Caki2 (cell line): Measurements from ENCODE around the gene ABCD4. TPM values are rescaled to one million over a fixed set of nuclear protein-coding genes. Genes with fewer than 3 reads are reported as not detected.

ENCODE experiments used
- DNase-seq: peaks from one replicate; pipeline ENCODE4 v3.0.0-alpha.2; 2015; ENCODE audit warnings: low read depth
- in situ Hi-C: cut with HindIII; loops from 2 replicates; pipeline ENCODE4 v1.10.0; 2016; ENCODE audit warnings: low sequenced_read_pairs, low pct_unique_long_range_greater_than_20kb, mixed read lengths
- total RNA-seq: library from RNA; depleted of rRNA; stranded (reverse); fragments of >200 nt; shearing (Covaris generic); gene quantifications from 2 replicates; pipeline ENCODE4 v1.2.3, GENCODE V29; 2014; ENCODE audit warnings: low replicate concordance; rRNA removed

The ABCD4 gene
- total RNA-seq, 1 experiment from 2014 or later, result 31.2 TPM

DNA sequence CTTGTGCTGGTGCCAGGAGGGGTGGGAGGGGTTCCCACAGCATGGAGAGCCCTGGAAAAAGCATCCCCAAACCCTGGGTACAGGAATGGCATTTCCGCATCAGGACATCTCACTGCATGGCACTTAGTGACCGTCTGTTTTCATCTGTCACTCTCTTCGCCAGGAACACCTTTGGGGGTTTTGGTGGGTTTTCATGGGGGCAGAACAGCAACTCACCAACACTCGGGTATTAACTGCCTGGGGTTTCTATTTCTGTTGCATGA, 60.0 kb downstream of the ABCD4 start:
- DNase-seq, result no peak
- in situ Hi-C loops, result no loop called here

DNA sequence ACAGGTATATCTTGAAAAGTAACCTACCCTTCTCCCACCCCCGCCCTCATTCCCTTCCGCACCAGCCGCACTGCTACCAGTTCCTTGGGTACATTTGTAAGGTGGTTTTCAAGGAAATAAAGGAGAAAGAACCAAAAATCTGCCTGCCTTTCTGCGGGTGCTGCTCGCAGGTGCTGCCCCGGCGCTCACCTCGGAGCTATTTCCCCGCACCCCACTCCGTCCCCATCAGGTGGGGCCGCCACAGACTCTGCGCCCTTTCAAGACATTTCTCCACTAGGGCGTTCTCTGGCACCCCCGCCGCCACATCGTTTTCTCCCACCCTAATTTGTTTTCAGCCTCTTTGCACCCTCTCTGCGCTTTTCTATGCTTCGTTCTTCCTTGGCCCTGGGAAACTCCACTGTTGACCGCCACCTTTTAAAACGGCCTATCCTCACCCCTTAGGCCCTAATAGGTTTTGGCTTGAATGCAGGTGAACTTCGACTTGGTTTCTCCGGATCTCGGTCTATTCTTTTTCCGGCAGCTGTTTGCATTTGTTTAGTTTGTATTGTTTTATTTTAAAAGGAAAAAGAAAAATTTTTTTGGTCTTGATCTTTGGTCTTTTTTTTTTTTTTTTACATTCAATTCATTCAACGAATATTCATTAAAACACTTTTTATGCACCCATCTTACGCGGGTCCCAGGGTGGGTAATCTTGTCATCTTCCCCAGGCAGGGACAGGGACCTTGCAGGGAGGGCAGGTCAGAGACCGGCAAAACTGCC, 60.5 kb downstream of the ABCD4 start:
- no peak for DNase-seq
- in situ Hi-C loops, result no loop called here

DNA sequence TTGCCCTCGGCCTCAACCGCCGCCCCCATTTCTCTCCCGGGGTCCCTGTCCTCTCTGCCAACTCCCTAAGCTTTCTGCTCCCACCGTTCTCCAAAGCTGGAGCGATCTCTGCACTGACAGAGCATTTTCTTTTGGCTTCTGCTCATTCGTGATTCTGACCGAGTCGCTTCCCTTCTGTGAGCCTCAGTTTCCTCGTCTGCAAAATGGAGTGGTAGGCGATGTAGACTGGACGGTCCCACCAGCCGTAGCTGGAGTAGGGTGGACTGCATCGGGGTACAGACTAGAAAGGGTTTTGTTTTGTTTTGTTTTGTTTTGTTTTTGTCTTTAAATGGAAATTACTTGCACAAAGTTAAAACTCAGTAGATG, 61.1 kb downstream of the ABCD4 start:
- DNase-seq, result no peak

DNA sequence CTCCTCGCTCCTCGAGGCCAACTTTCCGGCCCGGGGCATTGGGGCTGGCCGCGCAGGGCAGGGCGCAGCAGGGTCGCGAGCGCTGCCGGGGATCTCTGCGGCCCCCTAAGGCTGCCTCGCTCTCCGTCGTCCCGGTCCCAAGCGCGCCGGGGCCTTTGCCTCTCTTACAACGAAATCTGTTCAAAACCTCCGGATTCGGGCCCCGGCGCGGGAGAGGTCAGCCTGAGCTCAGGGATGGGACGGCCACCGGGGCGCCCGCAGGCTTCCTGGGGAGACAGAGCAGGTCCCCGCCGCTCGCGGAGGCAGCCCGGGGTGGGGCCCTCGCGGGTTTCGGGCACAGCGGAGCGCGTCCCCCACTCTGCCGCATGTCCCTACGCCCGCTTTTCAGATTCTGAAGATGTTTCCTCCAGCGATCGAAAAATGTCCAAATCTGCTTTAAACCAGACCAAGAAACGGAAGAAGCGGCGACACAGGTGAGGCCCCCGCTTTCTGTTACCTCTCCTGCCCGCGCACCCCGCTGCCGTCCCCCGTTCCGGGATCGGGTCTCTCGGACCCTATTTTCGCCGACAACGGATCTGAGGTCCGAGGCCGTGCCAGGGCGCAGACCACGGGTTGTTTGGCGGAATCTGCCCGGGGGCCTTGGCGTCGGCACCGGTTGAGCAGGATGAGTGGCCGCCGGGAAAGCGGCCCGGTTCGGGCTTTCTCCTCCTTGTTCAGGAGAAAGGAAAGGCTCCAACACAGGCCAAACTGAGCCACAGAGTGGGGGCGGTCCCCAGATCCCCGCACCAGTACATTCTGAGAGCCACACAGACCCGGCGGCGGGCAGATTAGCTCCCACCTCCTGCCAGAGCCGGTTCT, 61.7 kb downstream of the ABCD4 start:
- in situ Hi-C loops, result no loop called here
- DNase-seq, result no peak

More for the DNA sequence above, 61.1 kb downstream of the ABCD4 start:
- in situ Hi-C loops, result no loop called here

DNA sequence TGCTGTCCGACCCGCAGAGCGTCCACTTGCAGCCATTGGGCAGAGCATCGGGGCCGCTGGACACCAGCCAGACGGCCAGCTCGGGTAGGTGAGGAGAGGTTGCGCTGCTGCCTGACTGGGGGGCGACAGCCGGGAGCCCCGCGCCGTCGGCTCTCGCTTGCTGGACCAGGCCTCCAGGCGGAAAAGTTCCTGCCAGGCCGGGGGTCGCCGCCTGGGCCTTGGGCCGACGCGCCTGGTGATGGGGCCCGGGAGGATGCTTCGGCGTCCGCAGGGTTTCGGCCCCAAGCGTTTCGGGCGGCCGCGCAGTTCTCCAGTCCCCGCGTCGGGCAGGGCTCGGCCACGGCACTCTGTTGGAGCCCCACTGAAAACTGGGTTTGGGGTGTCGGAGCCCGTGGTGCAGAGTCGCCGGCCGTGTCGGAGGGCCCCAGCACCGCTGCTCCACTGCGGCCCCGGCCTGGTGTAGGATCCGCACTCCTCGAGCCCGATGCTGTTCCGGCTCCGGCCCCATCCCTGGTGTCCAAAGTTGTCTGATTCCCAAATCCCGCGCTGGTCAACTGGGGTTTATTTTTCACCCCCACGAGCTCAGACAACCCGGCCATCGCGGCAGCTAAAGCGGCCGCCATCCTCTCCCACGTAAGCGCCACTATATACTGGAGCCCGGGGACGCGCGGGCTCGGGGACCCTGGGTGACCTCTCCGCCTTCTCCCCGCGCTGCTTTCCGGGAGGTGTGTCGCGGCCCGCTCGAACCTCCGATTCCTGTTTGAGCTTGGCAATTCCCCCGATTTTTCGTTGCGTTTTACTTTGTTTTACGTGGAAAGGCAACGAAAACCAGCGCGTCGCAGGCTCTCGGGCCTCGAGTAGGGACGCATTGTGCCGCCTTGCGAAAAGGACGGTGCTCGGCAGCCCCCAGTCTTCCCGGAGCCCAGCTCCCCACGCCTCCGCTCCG, 62.6 kb downstream of the ABCD4 start:
- in situ Hi-C loops, result no loop called here
- no peak for DNase-seq

DNA sequence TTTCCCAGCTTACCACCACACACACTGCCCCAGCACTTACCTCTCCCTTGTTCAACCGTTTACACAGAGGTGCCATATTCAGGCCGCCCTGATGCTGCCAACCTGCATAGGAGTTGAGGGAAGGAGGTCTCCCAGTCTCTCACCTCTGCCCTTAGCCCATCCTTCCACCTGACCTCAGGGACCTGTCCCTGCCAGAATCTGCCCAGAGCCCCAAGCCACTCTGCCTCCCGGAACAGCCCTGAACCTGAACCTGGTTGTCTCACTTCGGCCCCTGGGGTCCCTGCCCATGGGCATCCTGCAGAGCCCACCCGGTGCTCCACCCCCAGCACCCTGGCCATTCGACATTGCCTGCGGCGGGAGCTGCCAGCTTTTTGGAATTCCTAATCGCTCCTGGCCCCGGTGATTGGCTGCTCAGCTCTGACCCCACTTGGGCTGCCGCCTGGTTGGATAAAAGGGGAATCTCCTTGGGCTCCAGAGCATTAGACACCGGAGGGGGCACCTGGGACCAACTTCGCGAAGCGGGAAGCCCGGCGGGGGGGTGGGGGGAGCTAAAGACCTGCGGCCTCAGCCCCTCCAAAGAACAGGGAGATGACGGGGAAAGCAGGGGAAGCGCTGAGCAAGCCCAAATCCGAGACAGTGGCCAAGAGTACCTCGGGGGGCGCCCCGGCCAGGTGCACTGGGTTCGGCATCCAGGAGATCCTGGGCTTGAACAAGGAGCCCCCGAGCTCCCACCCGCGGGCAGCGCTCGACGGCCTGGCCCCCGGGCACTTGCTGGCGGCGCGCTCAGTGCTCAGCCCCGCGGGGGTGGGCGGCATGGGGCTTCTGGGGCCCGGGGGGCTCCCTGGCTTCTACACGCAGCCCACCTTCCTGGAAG, 63.5 kb downstream of the ABCD4 start, which contains the start of gene VSX2:
TSS of gene VSX2 (plus strand) at position 476 of the 874 bp plus-strand sequence. CDS start at position 589, 113 bp downstream.
- DNase-seq, result no peak
- in situ Hi-C loops, result no loop called here

DNA sequence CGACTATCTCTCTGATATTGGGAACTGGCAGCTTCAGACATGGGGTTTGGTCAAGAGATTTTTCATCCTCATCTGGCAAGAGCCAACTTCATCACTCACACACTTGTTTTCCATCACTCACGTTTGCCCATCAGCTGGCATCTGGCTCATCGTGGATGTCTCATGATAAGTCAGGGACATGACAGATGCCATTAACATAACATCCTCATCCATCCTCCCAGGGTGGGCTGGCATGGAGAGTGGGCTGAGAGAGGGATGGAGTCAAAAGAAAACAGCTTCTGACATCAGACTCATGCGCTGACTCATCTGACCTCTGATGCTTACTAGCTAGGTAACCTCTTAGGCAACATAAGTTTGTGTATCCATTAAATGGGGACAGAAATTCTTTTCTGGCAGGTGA, 65.3 kb downstream of the ABCD4 start:
- DNase-seq, result no peak
- in situ Hi-C loops, result no loop called here

Other genes starting within 250 kb of the ABCD4 start
- 20.0 and 20.1 TPM in 2 replicates for gene ALDH6A1, start 218.5 kb downstream of the ABCD4 start, total RNA-seq
- gene LIN52, start 218.0 kb downstream of the ABCD4 start, total RNA-seq, result 8.6 and 17.6 TPM in 2 replicates
- gene VSX2, start 63.5 kb downstream of the ABCD4 start, total RNA-seq, result not detected in 2 replicates
- 0.03 TPM in 1 of 2 replicates, not detected in the other for gene VRTN, start 45.5 kb upstream of the ABCD4 start, total RNA-seq
- gene SYNDIG1L, start 123.3 kb upstream of the ABCD4 start, total RNA-seq, result not detected in 2 replicates
- gene NPC2, start 190.4 kb upstream of the ABCD4 start, total RNA-seq, result 86.8 and 87.1 TPM in 2 replicates
- 40.9 and 48.5 TPM in 2 replicates for gene ISCA2, start 190.8 kb upstream of the ABCD4 start, total RNA-seq